HG03103 (cell line): ENCODE data around the gene GJA3.
"Not testable (repeated sequence)": the region's sequence is repeated elsewhere in the genome, so short reads cannot be mapped to it uniquely, and the experiment has no call there.

Source experiments
- ATAC-seq: cut with Tn5 transposase; IDR thresholded peaks from one replicate; pipeline ENCODE4 v1.9.1; 2021; ENCODE audit warnings: low read depth; ENCODE audit not compliant: unreplicated experiment

GJA3 gene

DNA sequence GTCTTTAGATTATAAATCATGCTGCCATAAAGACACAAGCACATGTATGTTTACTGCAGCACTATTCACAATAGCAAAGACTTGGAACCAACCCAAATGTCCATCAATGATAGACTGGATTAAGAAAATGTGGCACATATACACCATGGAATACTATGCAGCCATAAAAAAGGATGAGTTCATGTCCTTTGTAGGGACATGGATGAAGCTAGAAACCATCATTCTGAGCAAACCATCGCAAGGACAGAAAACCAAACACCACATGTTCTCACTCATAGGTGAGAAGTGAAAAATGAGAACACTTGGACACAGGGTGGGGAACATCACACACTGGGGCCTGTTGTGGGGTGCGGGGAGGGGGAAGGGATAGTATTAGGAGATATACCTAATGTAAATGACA is 7.6 kb downstream of the GJA3 start:
- not testable (repeated sequence) for ATAC-seq

DNA sequence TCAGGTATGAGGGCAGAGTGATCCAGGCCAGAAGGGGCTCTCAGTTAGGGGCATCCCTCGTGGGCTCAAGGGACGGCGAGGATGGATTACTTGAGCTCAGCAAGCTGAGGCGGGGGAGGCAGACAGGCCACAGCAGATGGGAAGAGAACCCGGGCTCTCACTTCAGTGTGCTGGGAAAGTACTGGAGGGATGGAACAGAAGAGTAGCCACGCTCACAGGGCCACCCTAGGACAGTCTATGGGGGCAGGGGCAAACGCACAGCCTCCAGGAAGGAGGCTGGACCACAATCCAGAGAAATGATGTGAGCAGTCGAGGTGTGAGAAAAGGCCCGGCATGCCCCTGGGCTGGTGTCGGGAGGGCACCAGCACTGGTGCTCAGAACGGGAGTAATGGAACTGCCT is 9.2 kb downstream of the GJA3 start:
- ATAC-seq: no peak

DNA sequence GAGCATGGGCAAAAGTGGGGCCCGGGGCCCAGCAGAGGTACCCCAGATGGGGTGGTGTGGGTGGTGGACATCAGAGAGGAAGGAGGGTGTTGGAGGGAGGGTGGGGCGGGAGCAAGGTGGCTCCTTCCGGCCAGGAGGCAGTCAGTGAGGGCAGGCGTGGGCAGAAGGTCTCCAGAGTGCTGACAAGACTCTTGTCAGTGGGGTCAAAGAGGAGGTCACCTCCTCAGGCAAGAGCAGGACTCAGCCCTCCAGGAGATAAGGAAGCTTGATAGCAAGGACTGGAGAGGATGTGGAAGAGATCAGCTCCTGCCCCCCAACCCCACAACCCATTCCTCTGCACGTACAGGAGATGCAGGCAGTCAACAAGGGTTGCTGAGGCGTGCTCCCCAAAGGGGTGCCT is 9.8 kb downstream of the GJA3 start:
- ATAC-seq: no peak

DNA sequence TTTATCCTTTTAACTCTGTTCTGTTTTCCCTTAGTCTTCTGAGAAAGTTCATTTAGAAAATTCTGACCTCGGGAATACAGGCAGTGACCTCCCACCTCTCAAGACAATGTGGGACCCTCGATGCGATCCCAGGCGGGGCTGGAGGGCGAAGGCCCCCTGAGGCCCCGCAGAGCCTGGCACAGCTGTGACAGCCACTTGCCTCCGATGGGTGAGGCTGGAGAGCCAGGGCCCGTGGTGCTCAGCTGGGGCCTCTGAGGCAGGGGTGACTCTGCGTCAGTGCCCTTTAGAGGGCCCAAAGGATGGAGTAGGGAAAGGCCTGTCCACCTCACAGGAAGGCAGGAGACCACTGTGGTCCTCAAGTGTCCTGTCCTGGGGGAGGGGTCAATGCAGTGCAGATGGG is 10.3 kb downstream of the GJA3 start:
- ATAC-seq: no peak

DNA sequence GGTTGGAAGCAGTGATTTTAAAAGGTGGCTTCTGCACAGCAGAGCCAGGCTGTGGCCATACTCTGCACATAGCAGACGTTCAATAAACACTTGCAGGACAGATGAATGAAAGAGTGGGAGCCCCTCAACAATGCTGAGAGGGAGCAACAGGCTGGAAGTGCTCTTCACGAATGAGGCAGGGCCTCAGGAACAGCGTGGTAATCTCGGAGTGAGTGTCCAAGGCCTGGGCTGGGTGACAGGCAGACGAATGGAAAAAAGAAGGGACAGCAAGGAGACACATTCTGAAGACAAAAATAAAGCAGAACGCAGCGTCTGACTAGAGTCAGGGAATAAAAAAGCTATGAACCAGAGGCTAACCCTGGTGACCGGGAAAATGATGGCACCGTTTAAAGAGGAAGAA is 11.1 kb downstream of the GJA3 start:
- ATAC-seq: no peak

DNA sequence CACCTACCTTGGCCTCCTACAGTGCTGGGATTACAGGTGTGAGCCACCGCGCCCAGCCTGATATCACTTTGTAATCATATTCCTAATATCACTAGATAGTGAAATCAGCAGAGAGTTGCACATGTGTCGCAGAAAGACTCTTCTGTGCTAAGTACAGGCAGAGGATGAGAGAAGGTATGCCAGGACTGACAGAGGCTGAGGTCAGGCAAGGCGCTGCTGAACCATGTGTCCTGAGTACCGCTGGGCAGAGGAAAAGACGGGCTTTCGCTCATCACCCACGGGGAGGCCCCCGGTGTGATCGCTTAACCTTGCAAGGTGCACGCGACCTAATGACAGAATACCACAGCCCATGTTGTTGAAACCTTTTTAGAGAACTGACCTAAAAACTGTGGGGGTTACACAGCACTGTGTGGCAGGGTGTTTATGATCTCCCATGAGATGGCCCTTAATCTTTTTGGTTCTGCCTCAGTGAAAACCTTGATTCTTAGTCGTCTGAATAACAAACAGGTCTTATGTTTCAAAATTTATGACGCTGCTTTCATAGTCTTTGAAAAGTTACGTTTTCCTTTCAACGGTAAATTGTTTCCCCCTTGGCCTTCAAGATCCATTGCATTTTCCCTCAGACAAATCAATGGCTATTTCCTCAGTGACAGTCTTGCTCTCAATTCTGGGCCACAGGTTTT is 12.2 kb downstream of the GJA3 start:
- ATAC-seq: no peak

DNA sequence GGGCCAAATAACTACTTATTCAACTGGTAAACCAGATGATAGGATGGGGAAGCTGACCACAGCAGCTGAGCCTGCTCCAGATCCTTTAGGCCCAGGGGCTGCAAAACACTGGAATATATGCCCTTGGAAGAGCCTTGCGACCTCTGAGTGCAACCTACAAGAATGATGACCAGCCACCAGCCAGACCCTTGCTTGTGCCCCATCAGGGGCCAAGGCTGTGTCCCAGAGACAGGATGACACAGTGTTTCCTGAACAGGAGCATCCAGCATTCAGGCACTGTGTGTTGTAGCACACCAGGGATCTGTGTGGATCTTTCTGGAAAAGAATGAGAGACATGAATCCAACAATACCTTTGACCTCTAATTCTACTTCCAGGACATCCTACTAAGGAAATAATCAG is 14.5 kb downstream of the GJA3 start:
- ATAC-seq: no peak

DNA sequence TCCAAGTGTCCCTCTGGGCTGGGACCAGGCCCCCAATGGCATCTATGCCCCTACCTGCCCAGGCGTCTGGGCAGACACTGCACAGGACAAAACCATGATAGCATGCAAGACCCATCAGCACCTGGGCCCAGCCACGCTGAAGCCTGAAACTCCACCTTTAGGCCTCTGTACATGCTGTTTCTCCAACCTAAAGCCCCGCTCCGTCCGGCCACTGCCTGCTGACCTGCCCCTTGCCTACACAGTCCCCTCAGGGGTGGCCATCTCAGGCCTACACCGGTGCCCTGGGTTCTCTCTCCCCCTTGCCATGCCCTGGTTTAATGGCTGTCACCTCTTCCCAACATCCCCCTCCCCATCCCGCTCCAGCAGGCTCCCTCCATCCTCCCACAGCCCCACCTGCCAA is 15.3 kb downstream of the GJA3 start:
- no peak for ATAC-seq

DNA sequence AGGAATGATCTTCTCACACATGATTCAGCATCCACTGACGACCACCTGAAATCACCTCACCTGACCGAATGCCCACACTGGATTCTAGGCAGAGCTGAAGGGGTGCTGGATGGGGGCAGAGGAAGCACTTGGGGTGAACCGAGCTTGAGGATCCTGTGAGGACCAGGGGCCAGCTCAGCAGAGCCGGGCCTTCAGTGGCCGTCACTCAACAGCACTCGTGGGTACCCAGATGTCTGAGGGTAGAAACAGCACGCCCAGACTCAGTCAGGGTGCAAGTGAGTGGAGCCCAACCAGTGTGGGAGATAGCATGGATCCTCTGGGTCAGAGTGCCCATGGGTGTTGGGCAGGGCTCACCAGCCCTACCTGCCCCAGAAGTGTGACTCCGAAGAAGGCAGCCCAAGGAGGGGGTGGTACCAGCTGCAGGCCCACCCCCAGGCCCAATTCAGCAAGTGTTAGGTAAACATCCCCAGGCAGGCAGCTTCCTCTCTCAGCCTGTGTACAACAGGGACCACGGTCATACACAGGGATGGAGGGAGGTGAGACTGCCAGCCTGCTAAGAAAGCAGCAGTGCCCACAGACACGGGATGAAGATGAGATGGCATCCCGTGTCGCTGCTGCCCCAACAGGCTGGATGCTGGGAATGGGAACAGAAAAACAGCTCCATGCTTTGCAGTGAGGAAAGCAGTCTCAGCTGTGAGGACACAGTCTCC is 16.6 kb downstream of the GJA3 start:
- ATAC-seq: no peak

DNA sequence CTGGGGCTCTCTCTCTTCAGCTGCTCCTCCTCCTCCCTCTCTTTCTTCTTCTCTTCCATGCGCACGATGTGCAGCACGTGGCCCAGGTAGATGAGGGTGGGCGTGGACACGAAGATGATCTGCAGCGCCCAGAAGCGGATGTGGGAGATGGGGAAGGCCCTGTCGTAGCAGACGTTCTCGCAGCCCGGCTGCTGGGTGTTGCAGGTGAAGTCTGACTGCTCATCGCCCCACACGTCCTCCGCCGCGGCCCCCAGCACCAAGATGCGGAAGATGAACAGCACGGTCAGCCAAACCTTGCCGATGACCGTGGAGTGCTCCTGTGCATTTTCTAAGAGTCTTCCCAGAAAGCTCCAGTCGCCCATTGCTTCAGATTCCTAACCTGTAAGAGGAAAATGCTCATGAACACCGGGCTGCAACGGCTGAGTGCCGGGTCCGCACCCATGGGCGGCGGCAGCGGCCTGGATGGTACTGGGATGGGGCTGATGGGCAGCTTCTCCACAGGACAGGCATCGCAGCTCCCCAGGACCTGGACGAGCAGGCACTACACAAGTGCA is 17.8 kb downstream of the GJA3 start:
- no peak for ATAC-seq

DNA sequence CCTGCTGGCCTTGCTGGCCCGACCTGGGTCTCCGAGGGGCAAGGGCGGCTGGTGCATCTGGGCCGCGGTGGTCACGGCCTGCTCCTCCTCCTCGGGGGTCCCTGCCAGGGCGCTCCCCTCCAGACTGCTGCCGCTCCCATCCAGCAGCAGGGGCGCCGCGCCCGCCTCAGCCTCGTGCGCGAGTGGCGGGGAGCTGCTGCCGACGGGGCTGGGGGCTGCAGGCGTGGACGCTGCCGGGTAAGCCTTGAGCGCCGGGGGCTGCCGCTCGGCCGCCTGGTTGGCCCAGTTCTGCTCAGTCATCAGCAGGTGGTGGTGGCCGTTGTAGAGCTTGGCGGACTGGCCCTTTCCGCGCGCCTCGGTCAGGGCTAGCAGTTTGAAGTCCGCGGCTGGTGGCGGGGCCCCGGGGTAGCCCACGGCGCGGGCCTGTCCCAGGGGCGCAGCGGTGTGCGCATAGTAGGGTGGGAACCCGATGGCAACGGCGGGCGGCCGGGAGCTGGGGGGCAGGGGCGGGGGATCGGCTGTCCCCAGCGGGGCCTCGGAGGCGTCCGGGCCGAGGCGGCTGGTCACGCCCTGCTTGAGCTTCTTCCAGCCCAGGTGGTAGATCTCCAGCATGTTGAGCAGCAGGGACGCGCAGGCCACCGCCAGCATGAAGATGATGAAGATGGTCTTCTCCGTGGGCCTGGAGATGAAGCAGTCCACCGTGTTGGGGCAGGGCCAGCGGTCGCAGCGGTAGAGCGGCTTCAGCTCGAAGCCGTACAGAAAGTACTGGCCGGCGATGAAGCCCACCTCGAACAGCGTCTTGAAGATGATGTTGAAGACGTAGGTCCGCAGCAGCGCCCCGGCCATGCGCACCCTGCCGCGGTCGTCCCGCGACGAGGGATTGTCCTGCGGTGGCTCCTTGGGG is 18.6 kb downstream of the GJA3 start:
- no peak for ATAC-seq

DNA sequence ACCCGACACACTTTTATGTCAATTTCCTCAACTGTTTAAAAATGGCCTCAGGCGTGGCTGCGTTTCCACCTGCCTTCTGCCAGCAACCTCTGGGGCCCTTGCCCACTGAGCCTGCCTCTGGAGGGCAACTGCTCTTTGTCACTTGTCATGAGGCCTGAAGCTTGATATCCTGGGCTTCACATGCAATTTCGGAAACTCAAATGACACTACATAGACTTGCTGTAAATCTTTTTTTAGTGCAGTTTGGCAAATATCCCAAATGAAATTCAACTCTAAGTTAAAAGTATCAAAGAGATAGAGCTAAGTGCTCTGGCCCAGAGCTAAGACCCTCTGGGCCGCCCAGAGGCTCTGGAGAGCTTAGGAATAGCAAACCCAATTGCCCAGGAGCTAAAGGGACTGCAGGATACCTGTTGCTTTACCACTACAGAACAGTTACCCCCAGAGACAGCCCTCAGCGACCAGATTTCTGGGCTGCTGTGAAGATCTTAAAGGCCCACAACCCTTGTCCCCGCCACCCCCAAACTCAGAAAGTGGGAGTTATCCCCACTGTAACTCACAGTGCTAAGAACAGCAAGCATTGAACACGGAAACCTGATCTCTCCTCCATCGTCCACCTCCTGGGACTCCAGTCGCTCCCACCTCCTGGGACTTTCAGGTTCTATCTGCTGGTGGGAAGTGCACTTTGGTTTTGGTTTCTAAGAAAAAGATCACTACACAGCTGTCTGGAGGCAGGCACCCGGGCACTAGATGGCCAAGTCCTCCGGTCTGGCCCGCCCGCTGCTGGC is 19.4 kb downstream of the GJA3 start:
- no peak for ATAC-seq

DNA sequence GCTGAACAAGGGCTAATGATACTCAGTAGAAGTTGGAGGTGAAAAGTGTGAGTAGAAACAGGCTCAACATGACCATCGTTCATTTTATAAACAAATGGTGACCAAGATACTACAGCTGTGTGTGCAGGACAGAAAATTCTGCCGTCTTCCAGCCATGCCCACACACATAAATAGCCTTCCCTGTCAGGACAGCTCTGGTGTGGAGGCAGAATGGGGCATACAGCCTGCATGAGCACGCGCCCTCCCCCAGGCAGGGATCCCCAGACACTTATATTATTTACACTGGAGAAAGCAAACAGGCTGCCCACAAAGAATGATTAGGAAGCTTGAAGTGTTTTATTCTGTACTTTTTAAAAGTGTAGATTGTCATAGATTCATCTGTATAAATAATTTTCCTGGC is 20.4 kb downstream of the GJA3 start:
- ATAC-seq: no peak

DNA sequence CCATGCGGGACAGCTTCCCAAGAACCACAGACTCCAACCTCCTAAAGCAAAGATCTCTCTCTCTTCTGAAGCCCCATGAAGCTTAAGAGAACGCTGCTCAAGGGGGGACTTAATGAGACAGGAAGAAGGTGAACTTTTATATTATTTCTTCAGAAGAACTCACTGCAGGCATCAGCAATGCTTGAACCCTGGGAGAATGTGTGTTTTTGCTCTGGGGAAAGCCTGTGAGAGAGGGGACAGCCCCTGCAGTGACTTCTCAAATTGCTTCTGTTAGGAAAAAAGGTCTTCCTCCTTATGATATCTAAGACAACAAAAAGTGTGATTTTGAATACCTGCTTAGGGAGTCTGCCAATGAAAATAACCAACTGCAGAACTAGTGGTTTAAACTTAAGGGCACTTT is 23.0 kb downstream of the GJA3 start:
- ATAC-seq: no peak

DNA sequence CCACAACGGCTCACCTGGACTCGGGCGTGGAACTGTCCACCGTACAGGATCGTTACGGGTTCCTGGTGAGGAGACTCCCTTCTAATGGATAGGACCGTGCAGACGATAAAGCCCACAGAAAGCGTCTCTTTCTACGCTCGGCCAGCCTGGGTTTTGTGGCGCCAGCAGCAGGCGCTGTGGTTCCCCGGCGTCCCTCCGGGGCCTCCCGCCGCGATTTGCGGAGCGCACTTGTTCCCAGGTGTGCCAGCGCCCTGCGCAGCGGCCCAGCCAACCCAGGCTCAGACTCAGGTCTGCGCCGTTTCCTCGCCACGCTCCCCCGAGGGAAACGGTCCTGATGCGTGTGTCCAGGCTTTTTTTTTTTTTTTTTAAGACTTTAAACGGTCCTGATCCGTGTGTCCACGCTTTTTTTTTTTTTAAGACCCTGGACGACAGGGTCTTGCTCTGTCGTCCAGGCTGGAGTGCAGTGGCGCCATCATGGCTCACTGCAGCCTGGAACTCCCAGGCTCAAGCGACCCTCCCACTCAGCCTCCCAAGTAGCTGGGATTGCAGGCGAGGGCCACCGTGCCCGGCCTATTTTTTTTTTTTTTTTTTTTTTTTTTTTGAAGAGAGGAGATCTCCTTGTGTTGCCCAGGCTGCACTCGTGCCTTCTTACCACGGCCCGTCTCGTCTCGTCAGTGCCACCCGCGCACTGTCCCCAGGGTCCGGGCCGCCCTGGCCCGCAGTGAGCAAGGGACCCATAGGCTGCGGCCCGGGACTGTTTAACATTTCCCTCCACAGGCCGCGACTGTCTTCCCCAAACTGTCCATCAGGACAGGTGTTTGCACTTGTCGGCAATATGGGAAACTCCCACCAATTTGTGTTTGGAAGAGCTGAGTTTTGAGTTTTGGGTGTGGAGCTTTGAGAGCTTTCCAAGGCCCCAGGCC is 23.8 kb downstream of the GJA3 start:
- no peak for ATAC-seq

DNA sequence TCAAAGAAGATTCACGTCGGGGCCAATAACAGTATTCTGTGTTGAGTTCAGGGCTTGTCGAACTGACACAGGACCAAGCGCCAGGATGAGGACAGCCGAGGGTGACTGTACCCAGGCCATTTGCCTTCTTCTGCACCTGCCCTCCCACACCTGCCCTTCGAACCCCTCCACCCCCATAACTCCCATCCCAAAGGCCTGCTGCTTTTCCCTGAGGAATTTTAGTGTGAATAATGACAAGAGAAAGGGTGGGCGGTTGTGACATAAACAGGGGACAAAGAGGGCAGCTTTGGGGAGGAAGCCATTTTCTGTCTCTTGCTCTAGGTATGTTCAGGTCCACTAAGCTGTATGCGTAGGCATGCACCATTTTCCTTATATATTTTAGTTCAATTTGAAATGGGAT is 26.1 kb downstream of the GJA3 start:
- ATAC-seq: no peak

DNA sequence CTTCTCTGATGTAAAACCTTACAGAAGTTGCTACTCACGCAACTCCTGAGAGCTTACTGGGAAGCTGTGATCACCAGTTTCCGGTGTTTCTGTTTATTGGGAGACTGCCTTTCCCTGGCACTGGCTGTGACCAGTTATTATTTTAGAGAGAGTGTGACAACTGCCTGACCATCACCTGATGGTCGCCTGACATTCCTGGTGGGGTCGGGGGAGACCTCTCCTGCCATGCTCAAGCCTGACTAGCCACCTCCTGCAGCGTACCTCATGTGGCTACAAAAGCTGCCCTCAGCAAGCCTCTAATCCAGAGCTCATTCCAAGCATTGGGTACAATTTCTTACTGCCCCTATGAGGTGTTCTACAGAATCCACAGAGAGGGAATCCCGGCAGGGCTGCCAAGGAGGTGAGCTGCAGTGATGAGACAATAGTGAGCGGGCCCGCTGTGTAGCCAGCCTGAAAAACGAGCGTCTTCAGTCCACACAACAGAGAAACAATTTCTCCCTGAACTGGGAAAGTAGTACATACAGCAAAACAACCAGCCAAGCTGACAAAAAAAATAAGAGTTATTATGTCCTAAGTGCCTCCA is 28.7 kb downstream of the GJA3 start:
- no peak for ATAC-seq

DNA sequence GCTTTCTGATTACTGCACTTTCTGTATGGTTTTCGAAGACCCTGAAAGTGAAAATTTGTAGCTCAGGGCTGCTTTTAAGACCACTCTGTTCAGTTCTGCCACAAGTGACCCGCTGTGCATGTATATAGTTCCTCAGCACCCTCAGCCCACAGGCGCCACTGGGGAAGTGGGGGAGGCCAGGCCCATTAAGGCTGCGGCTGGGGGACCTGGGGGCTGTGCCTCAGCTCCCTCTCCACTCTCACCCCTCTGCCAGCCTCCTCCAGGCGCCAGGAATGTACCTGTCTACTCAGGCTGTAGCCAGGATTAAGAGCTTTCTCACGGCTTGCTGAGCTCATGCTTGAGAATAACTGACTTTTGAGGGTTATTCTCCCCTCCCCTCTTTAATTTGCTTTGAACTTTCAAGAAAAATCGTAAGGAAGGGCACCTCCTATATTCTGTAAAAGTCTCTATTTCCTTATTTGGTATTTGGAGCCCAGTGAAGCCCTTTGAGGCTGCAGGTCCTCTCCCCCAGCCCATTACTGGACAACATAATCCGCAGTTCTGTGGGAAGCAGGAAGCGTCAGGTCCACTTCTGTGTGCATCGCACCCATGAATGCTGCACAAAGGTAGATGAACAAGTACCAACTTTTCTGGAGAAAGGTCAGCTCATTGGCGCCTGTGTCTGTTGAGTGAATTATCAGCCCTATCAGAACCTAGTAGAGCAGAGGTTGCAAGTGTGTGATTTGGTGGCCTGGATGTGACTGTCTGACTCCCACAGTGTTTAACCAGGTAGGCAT is 29.6 kb downstream of the GJA3 start:
- ATAC-seq: no peak
